GM12878 (cell line): ENCODE results near the gene EED. TPM values are rescaled to one million over a fixed set of nuclear protein-coding genes. Genes with fewer than 3 reads are reported as not detected.

ENCODE experiments used
- ATAC-seq: fragments of 200-7000 bp; cut with Tn5 transposase; 3 replicates; pipeline ENCODE4 v1.9.1; 2020; ENCODE audit warnings: mild to moderate bottlenecking, moderate library complexity
- BruUV-seq: library from RNA; stranded (reverse); fragments of 400-500 nt; replicated peaks from 2 replicates; lab custom pipeline; 2021; lab: Mats Ljungman, UMichigan
- CTCF ChIA-PET: fragments of 300-600 bp; sonication (Branson Sonifier 250); formaldehyde crosslinking; extraction: SDS; loops from one replicate; lab custom pipeline; 2021; ENCODE audit warnings: inconsistent platforms; lab: Yijun Ruan, JAX
- POLR2A ChIA-PET: fragments of 350-600 bp; formaldehyde crosslinking; extraction: SDS; loops from one replicate; lab custom pipeline; 2021; ENCODE audit warnings: inconsistent platforms; lab: Charles Lee
- RAD21 ChIA-PET: fragments of 300-600 bp; sonication (Branson Sonifier 250); formaldehyde crosslinking; loops from one replicate; lab custom pipeline; 2023; ENCODE audit warnings: antibody characterized with exemption; ENCODE audit not compliant: unreplicated experiment; lab: Charles Lee
- SMC1A ChIA-PET: fragments of 300-600 bp; sonication (Branson Sonifier 250); formaldehyde crosslinking; loops from one replicate; lab custom pipeline; 2023; ENCODE audit not compliant: unreplicated experiment, uncharacterized antibody; lab: Charles Lee
- DNase-seq: peaks from one replicate; pipeline ENCODE4 v3.0.0-alpha.2; 2011; ENCODE audit warnings: low read depth, low spot score
- FAIRE-seq: peaks from 3 replicates; lab custom pipeline; 2011; peaks lifted over from hg19 to GRCh38; lab: Jason Lieb, UNC
- H2AFZ ChIP-seq: 2 replicates; pipeline ENCODE4 v1.6.0; 2011; ENCODE audit warnings: low read depth, low read length, control low read depth; ENCODE audit not compliant: control insufficient read depth
- H3K27ac ChIP-seq: 2 replicates; pipeline ENCODE4 v1.5.1; 2011; ENCODE audit warnings: control low read depth; ENCODE audit not compliant: control insufficient read depth, insufficient read depth
- H3K27me3 ChIP-seq, 2 experiments: replicated peaks in 1 of 2; 2 replicates each; pipeline versions ENCODE4 v1.6.0 to v1.6.1; 2011; ENCODE audit warnings: low read length in 1 of 2; ENCODE audit not compliant: control insufficient read depth in 2 of 2, insufficient read depth in 2 of 2
- H3K36me3 ChIP-seq, 2 experiments: 2 replicates each; pipeline ENCODE4 v1.5.1; 2011; ENCODE audit warnings: low read length in 1 of 2; ENCODE audit not compliant: control insufficient read depth in 2 of 2, insufficient read depth in 2 of 2
- H3K4me1 ChIP-seq: 2 replicates; pipeline ENCODE4 v1.6.1; 2011; ENCODE audit warnings: mild to moderate bottlenecking, low read length, moderate library complexity, mixed read lengths; ENCODE audit not compliant: control insufficient read depth, insufficient read depth
- H3K4me2 ChIP-seq: 2 replicates; pipeline ENCODE4 v1.6.0; 2011; ENCODE audit warnings: control low read depth; ENCODE audit not compliant: control insufficient read depth, insufficient read depth
- H3K4me3 ChIP-seq: fragments of 200-600 bp; sonication (generic); 2 replicates; pipeline ENCODE4 v1.5.1; 2016
- H3K79me2 ChIP-seq: 2 replicates; pipeline ENCODE4 v1.6.0; 2011; ENCODE audit warnings: low read length; ENCODE audit not compliant: control insufficient read depth, insufficient read depth
- H3K9ac ChIP-seq: 2 replicates; pipeline ENCODE4 v1.8.0; 2011; ENCODE audit warnings: low read length, control low read depth, mixed read lengths; ENCODE audit not compliant: control insufficient read depth, insufficient read depth
- H3K9me3 ChIP-seq: replicated peaks from 3 replicates; pipeline ENCODE4 v1.5.1; 2011; ENCODE audit warnings: mild to moderate bottlenecking, low read length; ENCODE audit not compliant: control insufficient read depth, insufficient read depth
- H4K20me1 ChIP-seq: 2 replicates; pipeline ENCODE4 v1.6.0; 2011; ENCODE audit not compliant: control insufficient read depth, insufficient read depth
- CHD2 ChIP-seq: IDR thresholded peaks from 2 replicates; pipeline ENCODE4 v1.6.1; 2011; ENCODE audit warnings: low read depth, low read length, improper control_type of control experiment, borderline replicate concordance
- CHD4 ChIP-seq: fragments of 200-600 bp; sonication (generic); IDR thresholded peaks from 2 replicates; pipeline ENCODE4 v1.6.1; 2016; ENCODE audit warnings: mild to moderate bottlenecking
- ESRRA ChIP-seq: IDR thresholded peaks from 2 replicates; pipeline ENCODE4 v1.6.1; 2012; ENCODE audit warnings: mild to moderate bottlenecking, low read length, improper control_type of control experiment
- ETV6 ChIP-seq, 2 experiments: fragments of 450-650 bp in 1 of 2; IDR thresholded peaks in 1 of 2; conservative IDR thresholded peaks in 1 of 2; 2 replicates each; pipeline ENCODE4 v1.6.1; 2014; ENCODE audit warnings: antibody characterized with exemption in 1 of 2, borderline replicate concordance in 1 of 2, low read depth in 1 of 2, mild to moderate bottlenecking in 1 of 2, moderate library complexity in 1 of 2
- HDAC2 ChIP-seq: fragments of 200-600 bp; sonication (generic); IDR thresholded peaks from 2 replicates; pipeline ENCODE4 v1.6.1; 2017
- NFYB ChIP-seq: IDR thresholded peaks from 2 replicates; pipeline ENCODE4 v1.6.1; 2011; ENCODE audit warnings: low read depth, mild to moderate bottlenecking, low read length, improper control_type of control experiment, moderate library complexity; ENCODE audit not compliant: insufficient read depth
- NRF1 ChIP-seq: conservative IDR thresholded peaks from 2 replicates; pipeline ENCODE4 v1.6.1; 2011; ENCODE audit warnings: mild to moderate bottlenecking, low read depth, low read length, improper control_type of control experiment
- RB1 ChIP-seq: fragments of 450-650 bp; formaldehyde crosslinking; IDR thresholded peaks from 2 replicates; pipeline ENCODE4 v1.6.1; 2017; ENCODE audit warnings: mild to moderate bottlenecking, borderline replicate concordance
- RCOR1 ChIP-seq: conservative IDR thresholded peaks from 2 replicates; pipeline ENCODE4 v1.6.1; 2012; ENCODE audit warnings: low read depth, low read length, improper control_type of control experiment
- ZBED1 ChIP-seq: IDR thresholded peaks from 2 replicates; pipeline ENCODE4 v1.6.1; 2016; ENCODE audit warnings: borderline replicate concordance
- ZNF384 ChIP-seq: IDR thresholded peaks from 2 replicates; pipeline ENCODE4 v1.6.1; 2012; ENCODE audit warnings: low read depth, mild to moderate bottlenecking, low read length, improper control_type of control experiment, borderline replicate concordance
- WGBS: methylation state at CpG from one replicate; pipeline ENCODE4 v1.1.6; 2016; ENCODE audit warnings: low lambda C conversion rate; ENCODE audit not compliant: insufficient replicate concordance, insufficient coverage; ENCODE audit errors: missing lambda C conversion rate; 5-methylcytosine and 5-hydroxymethylcytosine counted together
- in situ Hi-C: fragments of 300-500 bp; cut with MboI; formaldehyde crosslinking; loops from 9 replicates; pipeline ENCODE4 v1.14.3; 2018; ENCODE audit warnings: mixed read lengths
- intact Hi-C: fragments of 100-400 bp; cut with micrococcal nuclease; formaldehyde crosslinking; loops from one replicate; pipeline ENCODE4 v1.14.2; 2022; ENCODE audit not compliant: unreplicated experiment
- polyA plus RNA-seq, 11 experiments: library from polyadenylated mRNA; depleted of rRNA in 4 of 11; unstranded in 6 of 11; stranded (reverse) in 5 of 11; fragments of >200 nt; fragmentation: Nextera tagmentation in 4 of 11; fragmentation: Illumina TruSeq in 1 of 11; extraction: Ambion mirVana in 4 of 11; extraction: Trizol in 1 of 11; gene quantifications; 1 replicate in 1 of 11; 2 replicates in 10 of 11; pipeline versions ENCODE4 v1.2.1 to v1.2.3, GENCODE V29; 2011 to 2016; ENCODE audit warnings: inconsistent platforms in 2 of 11, missing spikeins in 2 of 11, low read depth in 1 of 11
- total RNA-seq, 4 experiments: library from RNA; depleted of rRNA in 3 of 4; stranded (reverse); fragments of >200 nt in 3 of 4; fragmentation: Illumina TruSeq in 1 of 4; extraction: Trizol in 1 of 4; gene quantifications; 2 replicates each; pipeline versions ENCODE4 v1.2.1 to v1.2.3, GENCODE V29; 2013 to 2021
- TF ChIP-seq, protein P1 (sequence below): fragments of 450-650 bp; IDR thresholded peaks from 2 replicates; pipeline ENCODE4 v1.6.1; 2016; ENCODE audit warnings: mild to moderate bottlenecking
- TF ChIP-seq, protein P2 (sequence below): IDR thresholded peaks from 2 replicates; pipeline ENCODE4 v1.6.1; 2012; ENCODE audit warnings: improper control_type of control experiment, low read depth, low read length; ENCODE audit not compliant: insufficient replicate concordance
- TF ChIP-seq, protein P3 (sequence below): fragments of 450-650 bp; IDR thresholded peaks from 2 replicates; pipeline ENCODE4 v1.6.1; 2017; ENCODE audit warnings: antibody characterized with exemption, mild to moderate bottlenecking, moderate library complexity

The EED gene
- total and polyA plus RNA-seq, 10 of the 15 experiments (the other 5 are each of a cell fraction or from before 2014, with no cell fraction given), result 41.5 to 140 (median 72.2) TPM

DNA sequence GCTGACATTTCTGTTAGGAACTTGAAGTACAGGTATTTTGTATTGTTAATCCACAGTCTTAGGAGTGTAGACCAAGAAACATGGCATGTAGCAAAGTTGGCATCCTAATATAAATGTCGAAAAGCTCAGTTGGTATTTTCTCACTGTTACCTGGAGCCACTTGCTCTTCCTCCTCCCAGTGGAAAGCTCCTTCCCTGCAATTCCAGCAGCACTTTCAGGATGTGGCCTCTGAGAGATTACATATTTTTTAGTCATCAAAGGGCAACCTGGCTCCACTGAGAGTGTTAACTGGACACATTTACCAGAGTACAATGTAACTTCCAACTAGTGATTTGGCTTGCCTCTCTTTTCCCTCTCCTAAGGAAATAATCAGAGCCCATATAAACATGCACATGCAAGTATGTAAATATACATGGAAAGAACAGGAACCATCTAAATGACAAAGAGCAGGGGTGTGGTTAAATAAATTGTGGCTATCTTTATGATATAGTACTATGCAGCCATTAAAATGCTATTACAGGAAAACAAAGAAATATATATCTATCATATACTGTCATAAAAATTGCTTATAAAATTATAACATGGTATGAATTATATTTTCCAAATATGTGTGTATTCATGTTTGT, 14.3 kb upstream of the EED start:
- 100% methylated on average over 1 of the region's 1 CpG for WGBS
- no peak for FAIRE-seq
- no TSS peak for BruUV-seq

More for the DNA sequence above, 14.3 kb upstream of the EED start:
- H3K9me3 ChIP-seq, result no peaks in the 10 kb centered on the region; the same call in 1 of the 3 replicates
- no peaks in the 10 kb centered on the region for H3K79me2 ChIP-seq
- in situ Hi-C loops, result no loop called here
- H3K4me1 ChIP-seq, result 0 out of 2 replicates have a peak, but pooled peaks cover 5% of the 10 kb centered on the region
- RAD21 ChIA-PET, result interaction anchor here (1.3 to 1.6 kb wide), 2 partner anchors 12 to 61 kb away, joined by 4 to 6 read pairs; no protein-coding TSS in a partner anchor
- H3K27me3 ChIP-seq, result no peaks in the 10 kb centered on the region
- intact Hi-C loops, result no loop called here
- SMC1A ChIA-PET, result interaction anchor here (0.9 to 3.5 kb wide), 10 partner anchors 8 to 188 kb away, joined by 3 to 21 read pairs (median 6); partner anchors contain the start of gene EED
- H3K9ac ChIP-seq, result no peak overlapping the region
- no peaks in the 10 kb centered on the region for H4K20me1 ChIP-seq
- H3K36me3 ChIP-seq, result no peaks in the 10 kb centered on the region
- CTCF ChIA-PET, result interaction anchor here (1.1 to 2.2 kb wide), 8 partner anchors 9 to 37 kb away, joined by 3 to 12 read pairs (median 4); no protein-coding TSS in a partner anchor
- no peak overlapping the region for H3K27ac ChIP-seq
- TF ChIP-seq ZNF384, result no peak
- TF ChIP-seq, protein P1, sequence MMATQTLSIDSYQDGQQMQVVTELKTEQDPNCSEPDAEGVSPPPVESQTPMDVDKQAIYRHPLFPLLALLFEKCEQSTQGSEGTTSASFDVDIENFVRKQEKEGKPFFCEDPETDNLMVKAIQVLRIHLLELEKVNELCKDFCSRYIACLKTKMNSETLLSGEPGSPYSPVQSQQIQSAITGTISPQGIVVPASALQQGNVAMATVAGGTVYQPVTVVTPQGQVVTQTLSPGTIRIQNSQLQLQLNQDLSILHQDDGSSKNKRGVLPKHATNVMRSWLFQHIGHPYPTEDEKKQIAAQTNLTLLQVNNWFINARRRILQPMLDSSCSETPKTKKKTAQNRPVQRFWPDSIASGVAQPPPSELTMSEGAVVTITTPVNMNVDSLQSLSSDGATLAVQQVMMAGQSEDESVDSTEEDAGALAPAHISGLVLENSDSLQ, result no peak
- no peak for TF ChIP-seq ETV6 (conservative IDR thresholded peaks at IDR 0.05 in 1 of 2, IDR thresholded peaks at IDR 0.05 in 1 of 2; ENCODE audit: borderline replicate concordance in 1 of 2, low read depth in 1 of 2)
- TF ChIP-seq HDAC2, result no peak
- TF ChIP-seq ZBED1, result no peak
- TF ChIP-seq, protein P2, sequence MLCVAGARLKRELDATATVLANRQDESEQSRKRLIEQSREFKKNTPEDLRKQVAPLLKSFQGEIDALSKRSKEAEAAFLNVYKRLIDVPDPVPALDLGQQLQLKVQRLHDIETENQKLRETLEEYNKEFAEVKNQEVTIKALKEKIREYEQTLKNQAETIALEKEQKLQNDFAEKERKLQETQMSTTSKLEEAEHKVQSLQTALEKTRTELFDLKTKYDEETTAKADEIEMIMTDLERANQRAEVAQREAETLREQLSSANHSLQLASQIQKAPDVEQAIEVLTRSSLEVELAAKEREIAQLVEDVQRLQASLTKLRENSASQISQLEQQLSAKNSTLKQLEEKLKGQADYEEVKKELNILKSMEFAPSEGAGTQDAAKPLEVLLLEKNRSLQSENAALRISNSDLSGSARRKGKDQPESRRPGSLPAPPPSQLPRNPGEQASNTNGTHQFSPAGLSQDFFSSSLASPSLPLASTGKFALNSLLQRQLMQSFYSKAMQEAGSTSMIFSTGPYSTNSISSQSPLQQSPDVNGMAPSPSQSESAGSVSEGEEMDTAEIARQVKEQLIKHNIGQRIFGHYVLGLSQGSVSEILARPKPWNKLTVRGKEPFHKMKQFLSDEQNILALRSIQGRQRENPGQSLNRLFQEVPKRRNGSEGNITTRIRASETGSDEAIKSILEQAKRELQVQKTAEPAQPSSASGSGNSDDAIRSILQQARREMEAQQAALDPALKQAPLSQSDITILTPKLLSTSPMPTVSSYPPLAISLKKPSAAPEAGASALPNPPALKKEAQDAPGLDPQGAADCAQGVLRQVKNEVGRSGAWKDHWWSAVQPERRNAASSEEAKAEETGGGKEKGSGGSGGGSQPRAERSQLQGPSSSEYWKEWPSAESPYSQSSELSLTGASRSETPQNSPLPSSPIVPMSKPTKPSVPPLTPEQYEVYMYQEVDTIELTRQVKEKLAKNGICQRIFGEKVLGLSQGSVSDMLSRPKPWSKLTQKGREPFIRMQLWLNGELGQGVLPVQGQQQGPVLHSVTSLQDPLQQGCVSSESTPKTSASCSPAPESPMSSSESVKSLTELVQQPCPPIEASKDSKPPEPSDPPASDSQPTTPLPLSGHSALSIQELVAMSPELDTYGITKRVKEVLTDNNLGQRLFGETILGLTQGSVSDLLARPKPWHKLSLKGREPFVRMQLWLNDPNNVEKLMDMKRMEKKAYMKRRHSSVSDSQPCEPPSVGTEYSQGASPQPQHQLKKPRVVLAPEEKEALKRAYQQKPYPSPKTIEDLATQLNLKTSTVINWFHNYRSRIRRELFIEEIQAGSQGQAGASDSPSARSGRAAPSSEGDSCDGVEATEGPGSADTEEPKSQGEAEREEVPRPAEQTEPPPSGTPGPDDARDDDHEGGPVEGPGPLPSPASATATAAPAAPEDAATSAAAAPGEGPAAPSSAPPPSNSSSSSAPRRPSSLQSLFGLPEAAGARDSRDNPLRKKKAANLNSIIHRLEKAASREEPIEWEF, result no peak
- no peak for TF ChIP-seq RB1
- TF ChIP-seq, protein P3, sequence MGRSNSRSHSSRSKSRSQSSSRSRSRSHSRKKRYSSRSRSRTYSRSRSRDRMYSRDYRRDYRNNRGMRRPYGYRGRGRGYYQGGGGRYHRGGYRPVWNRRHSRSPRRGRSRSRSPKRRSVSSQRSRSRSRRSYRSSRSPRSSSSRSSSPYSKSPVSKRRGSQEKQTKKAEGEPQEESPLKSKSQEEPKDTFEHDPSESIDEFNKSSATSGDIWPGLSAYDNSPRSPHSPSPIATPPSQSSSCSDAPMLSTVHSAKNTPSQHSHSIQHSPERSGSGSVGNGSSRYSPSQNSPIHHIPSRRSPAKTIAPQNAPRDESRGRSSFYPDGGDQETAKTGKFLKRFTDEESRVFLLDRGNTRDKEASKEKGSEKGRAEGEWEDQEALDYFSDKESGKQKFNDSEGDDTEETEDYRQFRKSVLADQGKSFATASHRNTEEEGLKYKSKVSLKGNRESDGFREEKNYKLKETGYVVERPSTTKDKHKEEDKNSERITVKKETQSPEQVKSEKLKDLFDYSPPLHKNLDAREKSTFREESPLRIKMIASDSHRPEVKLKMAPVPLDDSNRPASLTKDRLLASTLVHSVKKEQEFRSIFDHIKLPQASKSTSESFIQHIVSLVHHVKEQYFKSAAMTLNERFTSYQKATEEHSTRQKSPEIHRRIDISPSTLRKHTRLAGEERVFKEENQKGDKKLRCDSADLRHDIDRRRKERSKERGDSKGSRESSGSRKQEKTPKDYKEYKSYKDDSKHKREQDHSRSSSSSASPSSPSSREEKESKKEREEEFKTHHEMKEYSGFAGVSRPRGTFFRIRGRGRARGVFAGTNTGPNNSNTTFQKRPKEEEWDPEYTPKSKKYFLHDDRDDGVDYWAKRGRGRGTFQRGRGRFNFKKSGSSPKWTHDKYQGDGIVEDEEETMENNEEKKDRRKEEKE, result no peak
- no peak for TF ChIP-seq CHD4
- TF ChIP-seq ESRRA, result no peak
- TF ChIP-seq NRF1, result no peak
- no peak for TF ChIP-seq NFYB
- no peak for TF ChIP-seq CHD2
- no peak for TF ChIP-seq RCOR1
- no peak for DNase-seq
- POLR2A ChIA-PET, result interaction anchor here (0.6 to 3.3 kb wide), 6 partner anchors 7 to 172 kb away, joined by 3 to 8 read pairs (median 6); no protein-coding TSS in a partner anchor
- H2AFZ ChIP-seq, result no peak overlapping the region
- no peak for ATAC-seq
- H3K4me3 ChIP-seq, result no peak overlapping the region
- no peak overlapping the region for H3K4me2 ChIP-seq
